NCI-H1436 treated with DMSO at 0.1 percent for 48 hours (cell line): ENCODE data around the gene VAMP2.

Source experiments
- DNase-seq: peaks from one replicate; lab custom pipeline; 2025; lab: John Stamatoyannopoulos, UW

The VAMP2 gene

GRCh38 chr17:8162233-8162996 is at the start of gene VAMP2:
VAMP2 (minus strand) TSS chr17:8162948; CDS start chr17:8162879, 69 bp downstream.
- no peak for DNase-seq

DNA sequence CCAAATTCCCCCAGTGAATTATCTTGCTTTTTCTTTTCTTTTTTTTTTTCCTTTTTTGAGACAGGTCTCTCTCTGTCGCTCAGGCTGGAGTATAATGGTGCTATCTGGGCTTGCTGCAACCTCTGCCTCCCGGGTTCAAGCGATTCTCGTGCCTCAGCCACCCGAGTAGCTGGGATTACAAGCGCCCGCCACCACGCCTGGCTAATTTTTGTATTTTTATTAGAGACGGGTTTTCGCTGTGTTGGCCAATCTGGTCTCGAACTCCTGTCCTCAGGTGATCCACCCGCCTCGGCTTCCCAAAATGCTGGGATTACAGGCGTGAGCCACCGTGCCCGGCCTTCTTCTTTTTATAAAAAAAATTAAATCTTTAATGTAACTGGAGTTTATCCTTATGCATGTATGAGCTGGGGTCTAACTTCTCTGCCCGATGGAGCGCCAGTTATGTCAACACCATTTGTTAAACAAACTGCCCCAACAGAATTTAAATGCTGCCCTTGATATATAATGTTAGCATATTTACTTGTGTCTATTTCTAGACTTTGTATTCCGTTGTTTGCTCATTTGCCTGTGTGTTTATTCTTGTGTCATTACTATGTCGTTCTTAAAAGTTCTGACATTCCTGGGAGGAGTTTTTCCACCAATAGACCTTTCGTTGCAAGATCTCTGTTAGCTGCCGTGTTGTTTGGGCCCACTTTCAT is 48.2 kb upstream of the VAMP2 start:
- DNase-seq = no peak

DNA sequence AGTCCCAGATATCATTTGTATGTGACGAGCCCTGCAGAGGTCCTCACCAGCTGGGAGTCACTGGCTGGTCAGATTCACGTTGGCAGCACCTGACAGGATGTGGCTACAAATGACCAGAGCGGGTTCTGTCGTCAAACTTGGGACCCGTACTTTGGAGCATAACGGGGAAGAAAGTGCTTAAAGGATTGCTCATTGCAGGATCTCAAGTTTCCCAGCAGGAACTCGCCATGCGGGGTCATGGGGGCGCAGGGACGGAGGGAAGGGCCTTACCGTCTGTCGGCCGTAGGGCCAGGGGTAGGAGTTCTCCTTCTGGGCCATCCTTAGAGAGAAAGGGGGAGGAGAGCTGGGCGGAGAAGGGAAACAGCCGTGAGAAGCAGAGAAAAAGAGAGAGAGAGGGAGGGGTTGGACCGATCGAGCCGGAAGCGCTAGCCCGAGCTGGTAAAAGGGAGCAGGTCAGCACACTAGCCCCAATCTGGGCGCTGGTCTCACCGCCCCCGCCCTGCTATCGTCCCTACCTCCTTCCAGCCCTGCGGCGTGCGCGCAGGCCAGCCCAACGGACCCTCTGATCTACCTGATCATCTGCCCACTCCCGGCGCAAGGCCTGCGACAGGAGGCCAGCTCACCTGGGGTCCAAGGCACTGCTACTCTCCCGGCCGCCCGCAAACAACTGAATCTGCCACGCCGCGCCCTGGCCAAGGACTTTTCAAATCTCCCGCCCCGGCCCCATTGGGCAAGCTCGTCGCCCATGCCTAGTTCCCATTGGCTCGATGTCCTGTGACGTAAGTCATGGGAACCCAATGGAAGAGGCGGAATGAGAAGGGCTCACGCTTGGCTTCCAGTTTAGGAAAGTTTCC is 47.4 kb upstream of the VAMP2 start, which contains the start of gene AURKB:
Gene AURKB, minus strand, starts transcription at position 669 of the 854 bp plus-strand sequence. Its CDS starts 351 bp downstream, at position 318.
- peak; percentile 70 for DNase-seq

- no peak for DNase-seq
Measured at GRCh38 chr17:8206536-8206935, 43.8 kb upstream of the VAMP2 start.

GRCh38 chr17:8204761-8205555 is 42.2 kb upstream of the VAMP2 start:
- no peak for DNase-seq

DNA sequence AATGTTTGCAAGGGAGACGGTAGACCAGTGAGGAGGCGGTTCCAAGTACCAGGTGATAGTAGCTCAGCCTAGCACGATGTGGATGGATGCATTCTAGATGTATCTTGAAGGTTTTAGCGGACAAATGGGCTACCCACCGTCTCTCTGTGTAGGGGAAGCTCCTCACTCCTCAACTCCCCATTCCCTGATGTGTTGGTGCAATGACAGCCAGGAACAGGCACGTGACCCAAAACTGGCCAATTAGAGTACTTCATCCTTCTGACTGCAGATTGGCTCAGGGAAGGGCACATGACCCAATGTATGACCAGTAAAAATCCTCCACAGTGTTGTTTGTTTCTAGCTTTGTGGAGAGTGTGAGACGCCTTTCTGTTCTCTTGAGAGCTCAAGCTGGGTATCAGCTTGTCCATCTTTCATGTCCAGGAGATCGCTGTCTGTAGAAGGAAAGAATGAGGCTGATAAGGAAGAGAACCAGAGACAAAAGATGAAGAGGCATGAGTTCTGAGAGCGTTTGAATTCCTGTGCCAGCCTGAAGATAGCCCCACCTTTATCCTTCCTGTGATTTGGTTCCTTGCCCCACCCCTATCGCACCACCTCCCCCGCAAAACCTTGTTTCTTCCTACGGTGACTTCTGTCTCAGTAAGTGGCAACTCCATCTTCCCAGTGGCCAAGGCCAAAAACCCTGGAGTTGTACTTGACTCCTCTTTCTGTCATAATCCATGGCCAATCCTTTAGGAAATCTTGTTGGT is 29.5 kb upstream of the VAMP2 start:
- DNase-seq = peak; percentile 95

GRCh38 chr17:8190506-8190905 is 27.8 kb upstream of the VAMP2 start:
- DNase-seq = no peak

- DNase-seq = peak; percentile 93
Measured at GRCh38 chr17:8189711-8190477, 27.1 kb upstream of the VAMP2 start, which contains the start of gene BORCS6. BORCS6 (minus strand) TSS chr17:8190180; CDS start chr17:8190140, 40 bp downstream.

GRCh38 chr17:8189041-8189710 is 26.4 kb upstream of the VAMP2 start:
- no peak for DNase-seq

DNA sequence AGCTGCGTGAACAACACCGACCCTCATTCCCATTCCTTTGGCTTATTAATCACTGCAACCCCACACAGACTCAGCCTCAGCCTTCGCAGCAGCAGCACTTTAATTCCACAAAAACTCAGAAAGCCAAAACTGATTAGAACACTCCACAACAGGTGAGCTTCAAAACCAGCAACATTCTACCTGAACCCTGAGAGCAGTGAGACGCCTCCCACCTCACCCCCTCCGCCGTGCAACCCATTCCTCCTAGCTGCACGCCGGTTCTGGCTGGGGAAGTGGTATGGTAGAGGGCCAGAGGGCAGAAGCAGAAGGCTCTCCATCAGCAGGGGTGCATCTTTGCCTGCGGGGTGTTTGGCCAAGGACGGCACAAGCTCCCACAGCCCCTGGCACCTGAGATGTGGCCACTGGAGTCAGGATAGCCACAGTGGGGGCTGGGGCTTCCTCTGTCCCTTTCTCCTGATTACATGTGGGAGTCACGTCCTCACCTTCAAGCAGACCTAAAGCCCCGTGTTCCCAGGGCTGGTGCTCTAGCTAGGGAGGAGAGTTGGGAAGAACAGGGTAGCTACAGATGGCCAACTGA is 25.6 kb upstream of the VAMP2 start:
- DNase-seq = no peak

GRCh38 chr17:8187517-8188262 is 24.9 kb upstream of the VAMP2 start:
- DNase-seq = peak; percentile 84

- DNase-seq = peak; percentile 81
Measured at GRCh38 chr17:8186787-8187516, 24.2 kb upstream of the VAMP2 start.

GRCh38 chr17:8186446-8186786 is 23.7 kb upstream of the VAMP2 start:
- no peak for DNase-seq

- peak; percentile 35 for DNase-seq
Measured at GRCh38 chr17:8185582-8186445, 23.1 kb upstream of the VAMP2 start.

- no peak for DNase-seq
Measured at GRCh38 chr17:8176998-8177731, 14.4 kb upstream of the VAMP2 start.
